Fibroblast of upper back skin (primary cell): ENCODE results near the gene ZP3.
A peak's percentile ranks its signal among the peaks of the same experiment; 100 is the strongest.
"Not testable (repeated sequence)": the region's sequence is repeated elsewhere in the genome, so short reads cannot be mapped to it uniquely, and the experiment has no call there.

Experiments used
- DNase-seq: peaks from one replicate; pipeline ENCODE4 v3.0.0-alpha.2; 2013

The ZP3 gene

DNA sequence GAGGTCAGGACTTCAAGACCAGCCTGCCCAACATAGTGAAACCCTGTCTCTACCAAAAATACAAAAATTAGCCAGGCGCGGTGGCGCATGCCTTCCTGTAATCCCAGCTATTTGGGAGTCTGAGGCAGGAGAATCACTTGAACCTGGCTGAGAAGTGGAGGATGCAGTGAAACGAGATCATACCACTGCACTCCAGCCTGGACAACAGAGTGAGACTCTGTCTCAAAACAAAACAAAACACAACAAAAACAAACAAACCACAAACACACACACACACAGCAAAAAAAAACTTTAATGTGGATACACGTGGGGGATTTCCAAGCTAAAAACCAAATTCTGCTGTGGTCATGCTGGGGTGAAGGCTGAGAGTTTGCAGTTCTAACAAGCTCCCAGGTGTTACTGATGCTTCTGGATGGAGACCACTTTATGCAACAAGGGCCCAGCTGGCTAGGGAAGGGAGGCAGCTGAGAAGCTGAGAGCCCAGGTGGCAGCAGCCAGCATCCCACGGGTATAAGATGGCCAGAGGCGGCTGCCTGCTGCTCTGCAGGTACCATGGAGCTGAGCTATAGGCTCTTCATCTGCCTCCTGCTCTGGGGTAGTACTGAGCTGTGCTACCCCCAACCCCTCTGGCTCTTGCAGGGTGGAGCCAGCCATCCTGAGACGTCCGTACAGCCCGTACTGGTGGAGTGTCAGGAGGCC is at the start of gene ZP3:
Gene ZP3, plus strand, starts transcription at position 538 of the 699 bp plus-strand sequence. Its CDS starts 15 bp downstream, at position 553.
- no peak for DNase-seq

DNA sequence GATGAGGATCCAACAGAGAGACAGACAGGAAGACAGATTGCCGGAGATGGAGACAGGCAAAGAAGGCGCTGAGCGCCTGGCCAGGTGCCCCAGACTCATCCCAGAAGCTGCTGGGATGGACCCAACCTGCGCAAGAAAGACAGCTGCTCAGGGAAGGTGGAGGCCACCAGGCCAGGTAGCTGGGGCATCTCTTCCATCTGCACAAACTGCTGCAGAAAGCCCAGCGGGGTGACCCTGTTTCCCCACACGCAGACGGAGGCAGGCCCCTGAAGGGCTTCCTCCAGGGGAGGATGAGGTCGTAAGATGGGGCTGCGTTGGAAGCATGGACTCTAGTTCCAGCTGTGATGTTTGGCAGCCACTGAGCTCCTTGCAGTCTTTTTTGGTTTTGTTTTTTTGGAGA is 49.5 kb upstream of the ZP3 start:
- DNase-seq: no peak

DNA sequence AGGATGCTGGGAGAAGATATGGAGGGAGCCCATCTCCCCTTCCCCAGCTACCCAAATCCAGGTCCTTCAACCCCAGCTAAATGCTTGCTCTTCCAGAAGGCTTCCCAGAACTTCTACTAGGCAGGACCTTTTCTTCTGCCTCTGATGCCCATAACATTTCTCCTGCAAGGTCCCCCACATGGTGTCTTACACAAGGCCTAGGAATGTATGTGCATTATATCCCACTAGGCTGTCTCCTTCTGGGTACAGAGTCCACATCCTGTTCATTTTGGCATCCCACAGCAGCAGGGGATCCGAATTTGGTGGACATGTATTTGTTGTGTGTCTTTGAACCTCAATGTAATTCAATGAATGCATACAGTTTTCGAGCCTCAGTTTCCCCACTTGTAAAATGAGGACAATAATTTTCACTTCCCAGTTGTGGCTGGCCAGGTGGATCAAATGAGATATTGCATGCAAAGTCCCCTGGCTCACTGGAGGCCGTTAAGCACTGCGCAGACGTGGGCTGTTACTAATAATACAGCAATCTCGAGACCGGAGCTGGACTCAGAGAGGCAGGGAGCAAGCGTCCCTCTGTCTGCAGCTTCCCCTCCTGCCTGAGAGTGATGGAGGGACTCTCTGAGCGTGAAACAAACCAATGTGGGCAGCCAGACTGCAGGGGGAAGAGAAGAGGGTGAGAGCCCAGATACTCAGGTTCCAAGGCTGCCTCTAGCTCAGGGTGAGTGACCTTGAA is 47.4 kb upstream of the ZP3 start:
- DNase-seq: peak; percentile 72

DNA sequence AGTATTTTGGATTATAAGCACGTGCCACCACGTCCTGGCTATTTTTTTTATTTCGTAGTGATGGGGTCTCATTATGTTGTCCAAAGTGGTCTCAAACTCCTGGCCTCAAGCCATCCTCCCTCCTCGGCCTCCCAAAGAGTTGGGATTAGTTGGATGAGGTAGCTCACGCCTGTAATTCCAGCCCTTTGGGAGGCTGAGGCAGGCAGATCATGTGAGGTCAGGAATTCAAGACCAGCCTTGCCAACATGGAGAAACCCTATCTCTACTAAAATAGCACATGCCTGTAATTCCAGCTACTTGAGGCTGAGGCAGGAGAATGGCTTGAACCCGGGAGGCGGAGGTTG is 44.2 kb upstream of the ZP3 start:
- peak; percentile 25 for DNase-seq

DNA sequence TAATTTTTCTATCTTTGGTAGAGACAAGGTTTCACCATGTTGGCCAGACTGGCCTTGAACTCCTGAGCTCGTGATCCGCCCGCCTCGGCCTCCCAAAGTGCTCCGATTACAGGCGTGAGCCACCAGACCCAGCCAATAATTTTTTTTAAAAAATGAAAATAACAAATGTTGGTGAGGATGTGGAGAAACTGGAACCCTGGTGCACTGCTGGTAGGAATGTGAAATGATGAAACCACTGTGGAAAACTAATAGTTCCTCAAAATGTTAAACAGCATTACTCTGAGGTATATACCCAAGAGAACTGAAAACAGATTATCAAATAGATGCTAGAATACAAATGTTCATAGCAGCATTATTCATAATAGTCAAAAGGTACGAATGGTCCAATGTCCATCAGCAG is 42.9 kb upstream of the ZP3 start:
- DNase-seq: no peak

DNA sequence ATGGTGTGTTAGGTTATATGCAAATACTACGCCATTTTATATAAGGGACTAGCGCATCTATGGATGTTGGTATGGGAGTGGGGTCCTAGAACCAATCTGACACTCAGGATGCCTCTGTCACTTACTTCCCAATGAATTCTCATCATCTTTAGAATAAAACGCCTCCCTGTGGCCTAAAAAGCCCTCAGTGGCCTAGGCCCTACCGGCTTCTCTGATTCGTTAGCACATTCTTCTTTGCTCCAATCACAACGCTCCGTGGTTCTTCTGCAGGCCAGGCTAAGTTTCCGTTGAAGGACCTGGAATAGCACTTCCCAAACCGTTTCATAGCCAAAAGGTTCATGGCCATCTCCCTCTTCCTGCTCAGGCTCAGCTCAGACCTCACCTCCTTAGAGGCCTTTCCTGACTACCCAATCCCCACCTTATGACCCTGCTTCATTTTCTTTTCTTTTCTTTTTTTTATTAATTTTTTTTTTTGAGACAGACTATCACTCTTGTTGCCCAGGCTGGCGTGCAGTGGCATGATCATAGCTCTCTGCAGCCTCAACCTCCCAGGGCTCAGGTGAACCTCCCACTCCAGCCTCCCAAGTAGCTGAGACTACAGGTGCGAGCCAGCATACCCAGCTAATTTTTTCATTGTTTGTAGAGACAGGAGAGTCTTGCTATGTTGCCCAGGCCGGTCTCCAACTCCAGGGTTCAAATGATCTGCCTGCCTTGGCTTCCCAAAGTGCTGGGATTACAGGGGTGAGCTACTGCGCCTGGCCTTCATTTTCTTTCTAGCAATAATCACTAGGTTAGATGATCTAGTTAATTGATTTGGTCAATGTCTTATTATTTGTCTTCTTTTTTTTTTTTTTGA is 41.4 kb upstream of the ZP3 start:
- DNase-seq: peak; percentile 34

DNA sequence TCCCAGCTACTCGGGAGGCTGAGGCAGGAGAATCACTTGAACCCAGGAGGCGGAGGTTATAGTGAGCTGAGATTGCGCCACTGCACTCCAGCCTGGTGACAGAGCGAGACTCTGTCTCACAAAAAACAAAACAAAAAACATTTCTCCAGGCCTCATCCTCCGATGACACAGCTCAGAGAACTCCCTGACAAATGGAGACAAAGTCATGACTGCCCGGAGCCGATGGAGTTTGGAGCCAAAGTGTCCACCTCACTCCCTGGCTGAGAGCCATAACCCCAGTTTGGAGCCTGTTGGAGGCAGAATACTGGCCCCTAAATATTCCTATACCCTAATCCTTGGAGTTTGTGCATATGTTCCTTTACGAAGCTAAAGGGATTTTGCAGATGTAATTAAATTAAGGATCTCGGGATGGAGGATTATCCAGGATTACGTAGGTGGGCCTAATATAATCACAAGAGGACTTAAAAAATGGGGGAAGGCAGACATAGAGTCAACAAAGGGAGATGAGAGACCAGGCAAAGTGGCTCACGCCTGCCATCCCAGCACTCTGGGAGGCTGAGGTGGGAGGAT is 38.0 kb upstream of the ZP3 start:
- peak; percentile 33 for DNase-seq

DNA sequence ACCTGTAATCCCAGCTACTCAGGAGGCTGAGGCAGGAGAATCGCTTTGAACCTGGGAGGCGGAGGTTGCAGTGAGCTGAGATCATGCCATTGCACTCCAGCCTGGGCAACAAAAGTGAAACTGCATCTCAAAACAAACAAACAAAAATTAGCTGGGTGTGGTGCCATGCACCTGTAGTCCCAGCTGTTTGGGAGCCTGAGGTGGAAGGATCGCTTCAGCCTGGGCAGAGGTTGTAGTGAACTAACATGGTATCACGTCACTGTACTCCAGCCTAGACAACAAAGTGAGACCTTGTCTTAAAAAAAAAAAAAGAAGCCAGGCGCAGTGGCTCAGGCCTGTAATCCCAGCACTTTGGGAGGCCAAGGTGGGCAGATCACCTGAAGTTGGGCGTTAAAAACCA is 37.0 kb upstream of the ZP3 start:
- not testable (repeated sequence) for DNase-seq

DNA sequence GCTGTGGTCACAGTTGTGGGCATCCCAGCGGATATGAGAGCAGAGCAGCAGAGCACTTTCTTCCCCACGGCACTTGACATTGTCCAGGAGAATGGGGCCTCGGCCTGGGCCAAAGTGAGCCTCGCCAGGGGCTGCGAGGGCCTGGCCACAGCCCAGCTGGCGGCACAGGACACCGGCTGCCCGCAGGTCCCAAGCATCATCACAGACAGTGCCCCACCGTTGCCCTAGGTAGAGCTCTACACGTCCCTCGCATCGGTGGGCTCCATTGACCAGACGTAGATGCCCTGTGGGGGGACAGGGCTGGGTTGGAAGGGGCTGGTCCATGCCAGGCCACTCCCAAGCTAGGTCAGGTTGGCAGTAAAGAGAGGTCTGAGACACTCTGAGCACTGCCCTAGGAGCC is 34.7 kb upstream of the ZP3 start:
- no peak for DNase-seq

DNA sequence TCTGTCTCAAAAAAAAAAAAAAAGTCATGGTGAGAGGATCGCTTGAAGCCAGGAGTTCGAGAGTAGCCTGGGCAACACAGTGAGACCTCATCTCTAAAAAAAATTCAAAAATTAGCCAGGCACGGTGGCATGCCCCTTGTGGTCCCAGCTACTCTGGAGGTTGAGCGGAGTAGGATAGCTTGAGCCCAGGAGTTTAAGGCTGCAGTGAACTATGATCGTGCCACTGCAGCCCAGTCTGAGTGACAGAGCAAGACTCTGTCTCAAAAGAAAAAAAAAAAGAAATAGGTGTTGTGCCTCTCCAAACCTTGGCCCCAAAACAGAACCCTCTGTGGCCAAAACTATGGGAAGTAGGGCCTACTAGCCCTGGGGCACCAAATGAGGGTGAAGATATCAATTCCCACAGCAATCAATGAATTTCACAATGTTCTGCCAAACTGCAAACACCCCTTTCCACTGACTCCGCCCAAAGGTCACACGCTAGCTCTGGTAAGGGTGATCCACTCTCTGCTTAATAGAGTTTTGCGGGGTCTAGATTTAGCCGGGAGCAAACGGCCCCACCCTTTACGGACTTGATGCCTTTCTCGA is 32.1 kb upstream of the ZP3 start:
- no peak for DNase-seq

DNA sequence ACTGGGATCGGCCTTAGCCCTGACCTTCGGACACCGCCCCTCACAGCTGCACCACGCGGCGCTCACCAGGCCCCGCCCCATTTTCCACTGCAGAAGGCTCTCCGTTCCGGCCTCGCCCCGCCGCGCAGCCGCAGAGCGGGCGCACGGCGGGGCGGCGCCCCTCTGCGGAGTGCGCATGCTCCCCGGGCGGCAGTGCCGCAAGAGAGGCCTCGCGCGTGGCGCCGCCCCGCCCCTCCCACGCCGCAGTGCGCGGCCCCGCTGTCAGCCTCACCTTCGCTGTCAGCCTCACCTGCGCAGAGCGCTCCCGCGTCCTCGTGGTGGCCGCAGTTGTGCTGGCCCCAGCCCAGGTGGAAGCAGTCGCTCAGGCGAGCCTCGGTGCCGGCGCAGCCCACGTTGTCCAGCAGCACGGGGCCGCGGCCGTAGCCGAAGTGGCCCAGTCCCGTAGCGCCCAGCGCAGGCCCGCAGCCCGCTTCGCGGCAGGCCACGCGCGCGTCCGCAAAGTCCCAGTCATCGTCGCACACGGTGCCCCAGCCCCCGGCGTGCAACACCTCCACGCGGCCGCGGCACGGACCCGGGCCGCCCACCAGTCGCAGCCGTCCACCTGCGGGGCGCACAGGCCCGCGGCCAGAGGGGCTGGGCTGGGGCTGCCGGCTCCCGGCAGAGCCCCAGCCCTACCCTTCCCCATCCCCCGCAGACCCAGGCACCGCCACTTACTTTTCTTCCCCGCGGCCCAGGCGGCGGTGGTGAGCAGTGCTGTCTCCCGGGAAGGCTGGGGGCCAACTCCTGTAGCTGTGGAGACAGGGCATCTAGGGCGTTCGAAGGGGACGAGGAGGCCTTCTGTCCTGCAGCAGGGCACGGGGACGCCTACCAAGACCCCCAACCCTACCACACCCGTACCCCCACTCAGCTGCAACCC is 31.4 kb upstream of the ZP3 start:
- peak; percentile 86 for DNase-seq

DNA sequence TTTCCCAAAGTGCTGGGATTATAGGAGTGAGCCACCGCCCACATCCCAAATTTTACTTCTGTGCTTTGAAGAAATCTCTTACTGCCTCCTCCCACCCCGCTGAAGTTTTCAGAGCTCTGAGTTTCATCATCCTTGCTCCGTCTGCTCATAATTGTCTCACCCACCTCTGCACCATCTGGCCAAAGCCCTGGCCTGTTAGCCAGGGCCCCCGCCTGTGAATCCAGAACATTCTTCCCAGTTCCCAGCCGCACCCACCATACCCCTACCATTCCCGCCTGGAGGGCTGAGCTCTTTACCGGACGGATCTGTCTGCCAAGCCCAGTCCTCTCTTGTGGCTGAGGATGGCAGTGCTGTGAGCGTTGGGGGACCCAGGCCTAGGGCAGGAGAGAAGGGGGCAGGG is 29.8 kb upstream of the ZP3 start:
- no peak for DNase-seq

DNA sequence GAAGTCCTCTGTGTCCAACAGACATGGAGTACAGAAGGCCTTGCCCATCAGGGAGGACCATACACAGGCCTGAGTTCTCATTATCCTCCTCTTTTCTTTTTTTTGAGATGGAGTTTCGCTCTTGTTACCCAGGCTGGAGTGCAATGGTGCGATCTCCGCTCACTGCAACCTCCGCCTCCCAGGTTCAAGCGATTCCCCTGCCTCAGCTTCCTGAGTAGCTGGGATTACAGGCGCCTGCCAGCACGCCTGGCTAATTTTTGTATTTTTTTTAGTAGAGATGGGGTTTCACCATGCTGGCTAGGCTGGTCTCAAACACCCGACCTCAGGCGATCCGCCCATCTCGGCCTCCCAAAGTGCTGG is 29.2 kb upstream of the ZP3 start:
- not testable (repeated sequence) for DNase-seq

DNA sequence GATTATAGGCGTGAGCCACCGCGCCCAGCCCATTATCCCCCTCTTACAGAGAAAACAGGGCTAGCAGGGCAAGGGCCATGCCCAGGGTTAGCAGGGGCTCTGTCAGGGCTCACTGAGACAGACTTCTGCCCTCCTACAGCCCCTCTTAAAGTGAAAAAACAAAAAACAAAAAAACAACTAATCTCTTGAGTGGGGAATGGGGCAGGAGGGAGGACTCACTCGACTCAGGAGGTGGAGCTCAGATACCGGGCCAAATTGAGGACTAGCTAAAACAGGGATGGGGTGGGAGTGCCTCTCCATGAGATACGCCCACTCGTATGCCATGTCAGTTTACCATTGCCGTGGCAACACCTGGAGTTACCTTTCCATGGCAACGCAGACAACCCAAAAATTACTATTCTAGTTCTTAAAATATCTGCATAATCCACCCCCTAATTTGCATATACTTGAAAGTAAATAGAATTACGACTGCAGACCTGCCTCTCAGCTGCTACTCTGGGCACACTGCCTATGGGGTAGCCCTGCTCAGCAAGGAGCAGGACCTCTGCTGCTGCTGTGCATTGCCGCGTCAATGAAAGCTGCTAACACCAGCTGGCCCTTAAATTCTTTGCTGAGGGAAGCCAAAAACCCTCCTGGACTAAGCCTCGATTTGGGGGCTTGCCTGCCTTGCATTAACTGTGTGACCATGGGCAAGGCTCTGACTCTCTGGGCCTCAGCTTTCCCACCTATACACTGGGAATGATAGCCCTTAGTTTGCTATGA is 28.6 kb upstream of the ZP3 start:
- DNase-seq: no peak

DNA sequence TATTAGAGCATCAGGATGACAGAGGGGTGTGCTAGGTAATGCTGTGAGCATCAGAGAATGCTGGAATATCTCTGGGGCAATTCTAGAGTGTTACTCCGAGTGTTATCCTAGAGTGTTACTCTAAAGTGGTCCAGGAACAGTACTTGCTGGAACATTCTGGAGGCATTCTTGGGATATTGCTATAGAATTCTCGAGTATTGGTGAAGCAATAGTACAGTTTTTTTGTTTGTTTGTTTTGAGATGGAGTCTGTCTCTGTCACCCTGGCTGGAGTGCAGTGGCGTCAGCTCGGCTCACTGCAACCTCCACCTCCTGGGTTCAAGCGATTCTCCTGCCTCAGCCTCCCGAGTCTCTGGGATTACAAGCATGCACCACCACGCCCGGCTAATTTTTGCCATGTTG is 27.9 kb upstream of the ZP3 start:
- no peak for DNase-seq

DNA sequence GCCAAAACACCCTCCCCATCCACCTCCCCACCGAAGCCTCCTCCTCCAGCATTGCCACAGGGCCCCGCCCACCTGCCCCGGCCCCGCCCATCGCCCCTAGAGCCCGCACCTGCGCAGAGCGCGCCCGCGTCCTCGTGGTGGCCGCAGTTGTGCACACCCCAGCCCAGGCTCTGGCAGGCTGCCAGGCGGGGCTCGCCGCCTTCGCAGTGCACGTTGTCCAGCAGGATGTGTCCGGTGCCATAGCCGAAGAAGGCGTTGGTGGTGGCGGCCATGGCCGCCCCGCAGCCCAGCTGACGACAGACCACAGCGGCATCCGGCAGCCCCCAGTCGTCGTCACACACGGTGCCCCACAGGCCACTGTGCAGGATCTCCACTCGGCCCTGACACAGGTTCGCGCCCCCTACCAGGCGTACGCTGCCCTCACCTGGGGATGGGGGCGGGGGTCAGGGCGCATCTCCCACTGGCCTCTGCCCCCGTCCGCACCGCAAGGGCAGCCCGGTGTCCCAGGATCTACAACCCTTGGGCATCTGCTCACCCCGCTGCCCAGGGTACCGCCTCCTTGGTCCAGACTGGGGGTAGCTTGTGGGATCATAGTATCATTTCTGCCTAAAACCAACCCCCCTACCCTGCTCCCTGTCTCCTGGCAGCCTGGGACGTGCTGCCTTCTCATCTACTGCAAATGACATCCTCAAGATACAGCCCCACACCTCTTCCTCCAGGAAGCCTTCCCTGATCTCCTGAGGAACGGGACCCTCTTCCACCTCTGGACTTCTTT is 27.2 kb upstream of the ZP3 start:
- peak; percentile 57 for DNase-seq

DNA sequence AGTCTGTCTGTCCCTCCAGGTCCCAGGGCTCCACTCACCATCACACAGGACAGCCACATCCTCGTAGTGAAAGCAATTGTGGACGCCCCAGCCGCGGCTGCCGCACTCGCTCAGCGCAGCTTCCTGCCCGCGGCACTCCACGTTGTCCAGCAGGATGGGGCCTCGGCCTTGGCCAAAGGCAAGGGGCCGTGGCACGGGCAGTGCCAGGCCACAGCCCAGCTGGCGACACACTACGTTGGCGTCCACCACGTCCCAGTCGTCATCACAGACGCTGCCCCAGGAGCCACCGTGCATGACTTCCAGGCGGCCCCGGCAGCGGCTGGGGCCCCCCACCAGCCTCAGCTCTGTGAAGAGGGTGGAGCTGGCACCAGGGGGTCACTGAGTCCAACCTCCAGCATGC is 24.5 kb upstream of the ZP3 start:
- DNase-seq: no peak

DNA sequence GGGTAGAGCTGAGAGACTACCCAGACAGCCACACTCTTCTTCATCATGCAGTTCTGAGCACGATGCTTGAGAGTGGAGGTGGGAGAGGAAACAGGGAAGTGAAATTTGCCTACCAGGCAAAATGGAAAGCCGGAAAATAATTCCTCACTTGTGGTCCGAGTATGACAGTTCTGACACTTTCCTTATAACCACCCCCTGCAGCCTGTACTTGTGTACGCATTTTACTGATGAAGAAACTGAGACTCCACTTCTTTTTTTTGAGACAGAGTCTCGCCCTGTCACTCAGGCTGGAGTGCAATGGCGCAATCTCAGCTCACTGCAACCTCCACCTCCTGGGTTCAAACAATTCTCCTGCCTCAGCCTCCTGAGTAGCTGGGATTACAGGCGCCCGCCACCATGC is 21.7 kb upstream of the ZP3 start:
- not testable (repeated sequence) for DNase-seq

DNA sequence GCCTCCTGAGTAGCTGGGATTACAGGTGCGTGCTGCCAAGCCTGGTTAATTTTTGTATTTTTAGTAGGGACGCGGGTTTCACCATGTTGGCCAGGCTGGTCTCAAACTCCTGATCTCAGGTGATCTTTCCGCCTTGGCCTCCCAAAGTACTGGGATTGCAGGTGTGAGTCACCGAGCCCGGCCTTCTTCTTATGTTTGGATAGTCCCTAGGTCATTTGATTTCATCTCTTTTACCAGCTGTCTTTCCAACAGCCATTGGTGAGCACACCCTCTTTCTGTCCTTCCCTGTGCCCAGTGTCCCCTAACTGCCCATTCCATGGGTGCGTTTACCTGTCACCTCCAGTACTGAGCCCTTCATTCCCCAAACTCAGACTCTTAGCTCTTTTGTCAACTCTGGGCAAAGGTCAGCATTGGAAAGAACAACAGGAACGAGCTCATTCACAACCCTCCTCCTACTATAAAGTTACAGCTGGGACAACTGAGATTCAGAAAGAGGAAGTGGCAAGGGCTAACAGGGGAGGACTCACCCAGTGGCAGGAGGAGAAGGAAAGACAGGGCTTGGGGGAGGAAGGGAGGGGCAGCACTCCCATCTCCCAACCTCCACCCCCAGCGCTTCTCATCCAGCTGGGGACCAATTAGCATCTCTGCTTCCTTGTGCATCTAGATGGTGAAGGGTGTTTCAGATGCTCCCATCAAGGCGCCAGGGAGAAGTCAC is 20.8 kb upstream of the ZP3 start:
- no peak for DNase-seq

DNA sequence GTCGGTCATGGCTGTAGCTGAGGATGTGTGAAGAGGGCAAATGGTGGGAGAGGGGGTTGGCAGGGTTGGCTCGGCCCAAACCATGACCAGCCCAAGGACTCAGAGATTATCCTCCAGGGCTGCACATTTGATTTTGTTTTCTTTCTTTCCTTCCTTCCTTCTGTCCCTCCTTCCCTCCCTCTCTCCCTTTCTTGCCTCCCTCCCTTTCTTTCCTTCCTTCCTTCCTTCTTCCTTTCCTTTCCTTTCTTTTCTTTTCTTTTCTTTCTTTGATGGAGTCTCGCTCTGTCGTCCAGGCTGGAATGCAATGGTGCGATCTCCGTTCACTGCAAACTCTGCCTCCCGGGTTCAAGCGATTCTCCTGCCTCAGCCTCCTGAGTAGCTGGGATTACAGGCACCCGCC is 19.0 kb upstream of the ZP3 start:
- DNase-seq: no peak
